Stimulated activated CD4-positive, alpha-beta T cell treated with anti-CD3 and anti-CD28 coated beads, Interleukin-4, amount 100 ng/mL, for 24 hours (primary cell): ENCODE results near the gene HSPA2.

ENCODE experiments used
- DNase-seq: peaks from one replicate; pipeline ENCODE4 v3.0.0-alpha.2; 2020

The HSPA2 gene

GRCh38 chr14:64540208-64541202, at the start of gene HSPA2:
HSPA2 (plus strand) TSS chr14:64540741; CDS start chr14:64540850, 109 bp downstream.
- peak; percentile 95 for DNase-seq

- DNase-seq = no peak
These were observed 48.9 kb upstream of the HSPA2 start for GRCh38 chr14:64491637-64492036.

- no peak for DNase-seq
These were observed 47.1 kb upstream of the HSPA2 start for GRCh38 chr14:64493455-64493854.

- no peak for DNase-seq
These were observed 45.3 kb upstream of the HSPA2 start for GRCh38 chr14:64495252-64495651.

- no peak for DNase-seq
These were observed 43.8 kb upstream of the HSPA2 start for GRCh38 chr14:64496764-64497163.

GRCh38 chr14:64500088-64500487, 40.5 kb upstream of the HSPA2 start:
- DNase-seq = no peak

- DNase-seq = no peak
These were observed 39.0 kb upstream of the HSPA2 start for GRCh38 chr14:64501411-64502171.

- no peak for DNase-seq
These were observed 38.1 kb upstream of the HSPA2 start for GRCh38 chr14:64502456-64502855.

GRCh38 chr14:64502887-64503433, 37.6 kb upstream of the HSPA2 start:
- DNase-seq = peak; percentile 33

GRCh38 chr14:64503434-64504309, 36.9 kb upstream of the HSPA2 start, which contains the start of gene ZBTB25:
ZBTB25 (minus strand) TSS chr14:64503838; CDS start chr14:64490533, 13,305 bp downstream.
- DNase-seq = peak; percentile 94

GRCh38 chr14:64504310-64504896, 36.1 kb upstream of the HSPA2 start, which contains the start of gene ZBTB1:
ZBTB1 (plus strand) TSS chr14:64504770; CDS start chr14:64521505, 16,735 bp downstream.
- DNase-seq = peak; percentile 90

- peak; percentile 88 for DNase-seq
These were observed 35.4 kb upstream of the HSPA2 start for GRCh38 chr14:64504897-64505794.

GRCh38 chr14:64506721-64507120, 33.8 kb upstream of the HSPA2 start:
- no peak for DNase-seq

GRCh38 chr14:64507376-64508156, 33.0 kb upstream of the HSPA2 start:
- peak; percentile 56 for DNase-seq

- no peak for DNase-seq
These were observed 32.2 kb upstream of the HSPA2 start for GRCh38 chr14:64508215-64508776.

- no peak for DNase-seq
These were observed 31.5 kb upstream of the HSPA2 start for GRCh38 chr14:64509036-64509435.

- DNase-seq = peak; percentile 75
These were observed 29.5 kb upstream of the HSPA2 start for GRCh38 chr14:64510825-64511671.

- no peak for DNase-seq
These were observed 27.3 kb upstream of the HSPA2 start for GRCh38 chr14:64513271-64513670.
